NCI-H1694 (cell line): Measurements from ENCODE around the gene POSTN.
"Not testable (repeated sequence)": the region's sequence is repeated elsewhere in the genome, so short reads cannot be mapped to it uniquely, and the experiment has no call there.

Experiments used
- DNase-seq: peaks from one replicate; lab custom pipeline; 2025; lab: John Stamatoyannopoulos, UW

POSTN gene

DNA sequence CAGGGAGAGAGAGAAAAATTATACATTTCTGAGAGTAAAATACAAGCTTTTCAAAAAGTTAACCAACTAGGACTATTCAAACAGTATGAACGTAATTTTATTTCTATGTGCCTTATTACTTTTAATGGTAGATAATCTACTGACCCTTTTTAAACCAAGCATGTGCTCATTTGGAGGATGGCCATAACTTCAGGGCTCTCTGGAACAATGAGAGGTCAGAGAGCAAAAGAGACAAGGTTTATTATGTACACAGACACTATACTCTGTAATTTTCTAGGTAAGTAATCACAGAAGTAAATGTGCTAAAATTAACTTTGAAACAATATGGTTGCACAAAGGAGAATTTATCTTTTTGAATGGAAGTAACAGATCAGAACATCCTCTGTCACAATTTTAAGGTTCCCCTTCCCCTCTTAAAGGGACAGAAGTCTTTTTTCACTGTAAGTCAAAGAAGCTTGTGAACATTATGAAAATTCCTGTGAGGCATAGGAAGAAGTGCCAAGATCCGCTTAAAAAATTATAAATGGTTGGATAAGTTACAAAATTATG lies 1.0 kb downstream of the POSTN start:
- no peak for DNase-seq

DNA sequence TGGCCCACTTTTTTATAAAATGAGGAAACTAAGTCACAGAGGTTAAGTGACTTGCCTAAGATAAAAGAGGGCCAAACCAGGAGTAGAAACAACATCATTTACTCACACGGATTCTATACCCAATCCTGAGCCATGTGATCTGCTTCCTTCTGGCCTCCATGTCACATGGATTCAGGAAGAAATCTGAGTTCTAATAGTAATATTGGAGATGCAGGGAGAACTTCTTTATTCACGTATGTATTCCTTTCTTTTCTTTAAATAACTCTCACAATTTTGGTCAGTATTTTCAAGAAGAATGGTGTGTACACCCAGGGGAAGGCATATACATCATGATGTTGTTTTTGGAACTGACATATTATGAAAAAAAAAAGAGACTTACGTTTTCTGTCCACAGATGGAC lies 1.8 kb downstream of the POSTN start:
- no peak for DNase-seq

DNA sequence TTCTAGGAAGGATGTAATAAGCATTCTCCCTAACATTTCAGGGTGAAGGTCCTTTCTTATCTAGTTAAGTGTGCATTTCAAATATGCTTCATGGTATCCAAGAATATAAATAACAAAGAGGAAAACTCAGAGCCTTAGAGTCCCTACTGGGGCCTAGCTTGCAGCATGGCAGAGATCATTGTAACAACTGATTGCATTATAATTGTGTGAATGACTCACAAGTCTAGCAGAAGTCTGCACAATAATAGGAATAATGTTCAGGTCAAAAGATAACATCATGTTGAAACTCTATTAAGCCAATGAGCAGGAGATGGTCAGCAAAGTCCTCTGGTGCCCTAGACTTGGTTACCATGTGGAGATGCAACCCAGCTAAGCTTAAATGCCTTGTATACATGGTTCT lies 3.4 kb downstream of the POSTN start:
- DNase-seq, result no peak

DNA sequence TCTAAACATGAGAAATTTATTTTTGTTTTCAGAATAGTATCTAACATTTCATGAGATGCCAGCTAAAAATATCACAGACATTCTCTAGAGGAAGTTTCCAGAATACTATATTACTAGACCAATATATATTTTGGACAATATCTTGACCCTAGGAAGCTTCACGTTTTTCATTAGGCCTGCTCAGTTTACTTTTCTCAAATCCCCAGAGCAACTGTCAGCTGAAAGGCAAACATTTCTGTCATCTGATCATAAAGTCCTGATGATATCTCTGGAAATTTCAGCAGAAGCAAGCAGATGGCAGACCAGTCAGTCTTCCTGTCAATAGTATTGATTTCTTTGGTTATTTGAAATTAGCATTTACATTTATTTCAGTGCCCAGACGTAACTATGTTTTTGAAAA lies 4.0 kb downstream of the POSTN start:
- DNase-seq, result no peak

DNA sequence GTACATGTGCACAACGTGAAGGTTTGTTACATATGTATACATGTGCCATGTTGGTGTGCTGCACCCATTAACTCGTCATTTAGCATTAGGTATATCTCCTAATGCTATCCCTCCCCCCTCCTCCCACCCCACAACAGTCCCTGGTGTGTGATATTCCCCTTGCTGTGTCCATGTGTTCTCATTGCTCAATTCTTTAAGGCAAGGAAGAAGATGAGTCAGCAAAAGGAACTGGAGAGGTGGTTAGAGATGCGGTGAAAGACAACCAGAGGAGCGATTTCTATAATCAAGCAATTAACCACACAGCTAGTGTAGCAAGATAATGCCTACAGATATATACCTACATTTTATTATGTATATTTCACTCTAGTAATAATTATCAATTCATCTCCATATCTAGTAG lies 9.2 kb downstream of the POSTN start:
- not testable (repeated sequence) for DNase-seq

DNA sequence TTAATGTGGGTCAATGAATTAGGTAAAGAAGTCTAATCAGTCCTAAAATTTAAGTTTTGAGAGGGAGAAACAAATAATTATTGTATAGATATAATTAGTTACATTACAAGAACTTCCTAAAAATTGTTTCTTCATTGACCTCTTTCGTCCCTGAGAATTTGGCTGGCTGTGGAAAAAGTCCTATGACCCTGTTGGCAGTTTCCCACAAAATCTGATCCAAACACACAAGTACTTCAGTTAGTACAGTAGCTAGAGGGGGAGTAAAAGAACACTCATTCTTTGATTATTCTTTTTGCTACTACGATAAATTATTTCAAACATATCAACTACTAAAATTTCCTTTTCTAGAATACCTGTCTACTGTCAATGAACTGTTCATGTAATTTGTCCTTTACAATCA lies 11.3 kb downstream of the POSTN start:
- DNase-seq, result no peak

DNA sequence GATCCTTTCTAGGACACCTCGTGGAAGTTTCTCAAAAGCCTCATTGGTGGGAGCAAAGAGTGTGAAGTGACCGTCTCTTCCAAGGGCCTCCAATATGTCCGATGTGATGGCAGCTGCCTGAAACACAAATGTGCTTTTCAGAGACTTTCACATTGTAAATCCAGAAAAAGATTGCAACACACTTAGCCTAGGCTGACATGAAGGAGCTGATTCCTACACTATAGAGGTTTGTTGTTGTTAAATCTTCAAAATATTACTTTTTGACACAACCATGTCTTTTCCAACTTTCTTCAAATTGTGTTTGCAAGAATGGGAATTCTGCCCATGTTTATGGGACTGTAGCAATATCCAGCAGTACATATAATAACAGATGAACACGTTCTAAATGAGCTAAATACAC lies 12.4 kb downstream of the POSTN start:
- DNase-seq, result no peak

DNA sequence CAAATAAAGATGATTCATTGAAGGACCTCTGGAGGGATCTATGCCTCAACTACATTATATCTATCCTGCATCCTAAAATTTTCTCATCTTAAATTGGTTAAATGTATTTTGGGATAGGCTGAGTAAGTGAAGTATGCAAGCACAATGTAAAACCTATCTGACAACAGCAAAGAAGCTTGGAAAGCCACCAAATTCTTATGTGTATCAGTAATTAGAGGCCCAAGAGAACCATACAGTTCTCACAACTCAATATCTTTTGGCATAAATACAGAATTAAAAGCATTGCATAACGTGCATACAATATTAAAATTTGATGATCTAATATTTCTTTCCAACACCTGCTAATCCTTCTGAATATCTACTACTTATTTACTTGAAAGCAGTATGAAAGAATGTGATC lies 13.0 kb downstream of the POSTN start:
- DNase-seq, result no peak

DNA sequence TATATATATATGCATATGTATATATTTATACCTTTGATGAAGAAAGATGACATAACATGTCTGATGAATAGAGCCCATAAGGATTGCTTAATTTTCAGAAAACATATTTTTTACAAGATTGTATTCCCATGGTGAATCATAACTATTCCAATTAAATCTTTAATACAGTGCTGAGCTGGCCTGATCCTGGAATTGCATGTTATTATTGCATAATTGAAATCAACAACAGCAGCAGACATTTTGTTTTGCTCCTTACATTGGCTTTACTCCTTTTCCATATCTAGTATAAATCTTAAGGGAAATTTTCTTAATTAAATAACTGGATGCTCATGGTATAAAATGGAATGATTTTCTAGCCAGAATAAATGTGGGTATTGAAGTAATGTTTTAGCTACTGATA lies 22.0 kb downstream of the POSTN start:
- DNase-seq, result no peak

DNA sequence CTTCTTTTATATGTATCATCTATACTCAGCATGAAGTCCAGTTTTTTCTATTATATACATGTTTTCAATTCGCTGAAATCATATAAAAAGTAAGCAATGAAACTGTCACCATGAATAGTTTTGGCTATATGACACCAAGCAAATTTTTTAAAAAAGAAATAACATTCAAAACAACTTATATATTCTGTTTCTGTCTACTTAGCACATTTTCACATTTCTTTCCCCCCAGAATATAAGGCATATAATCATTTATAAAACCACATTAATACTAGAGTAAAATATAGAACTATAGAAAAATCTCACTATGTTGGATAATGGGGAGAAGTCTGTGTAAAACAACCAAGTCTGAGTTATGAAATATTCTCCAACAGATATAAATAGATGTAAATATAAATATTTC lies 33.1 kb downstream of the POSTN start:
- DNase-seq, result no peak

DNA sequence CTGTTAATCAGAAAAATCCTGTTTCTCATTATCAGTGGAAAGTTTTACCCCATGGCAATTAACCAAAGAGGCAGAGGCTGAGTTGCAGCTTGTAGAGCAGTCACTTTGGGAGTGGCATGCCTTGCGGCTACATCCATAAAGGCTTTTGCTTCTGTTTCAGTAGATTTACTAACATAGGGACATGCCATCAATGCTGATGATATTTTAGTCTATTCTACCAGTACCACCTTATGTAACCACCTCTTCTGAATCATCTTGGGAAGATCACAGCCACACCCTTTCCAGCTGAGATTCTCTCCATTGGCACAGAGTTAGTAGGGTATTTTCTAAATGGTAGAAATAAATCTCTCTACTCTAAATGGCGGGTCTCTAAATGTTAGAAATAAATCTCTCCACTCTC lies 37.5 kb downstream of the POSTN start:
- DNase-seq, result no peak

DNA sequence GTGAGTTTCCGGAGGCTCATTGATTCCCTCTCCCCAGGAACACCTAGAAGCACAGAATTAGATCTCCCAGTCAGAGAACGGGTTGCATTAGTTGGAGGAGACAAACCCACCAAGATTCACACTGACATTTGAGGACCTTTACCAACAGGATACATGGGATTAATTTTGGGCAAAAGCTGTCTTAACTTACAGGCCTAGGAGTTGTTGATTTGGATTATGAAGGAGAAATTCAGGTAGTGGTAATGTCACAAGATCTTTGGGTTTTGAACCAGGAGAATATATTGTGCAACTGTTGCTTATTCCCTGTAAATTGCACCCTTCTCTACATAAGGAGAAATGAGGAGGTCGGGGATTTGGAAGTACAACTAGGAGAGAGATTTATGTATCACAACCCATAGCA lies 38.0 kb downstream of the POSTN start:
- no peak for DNase-seq

DNA sequence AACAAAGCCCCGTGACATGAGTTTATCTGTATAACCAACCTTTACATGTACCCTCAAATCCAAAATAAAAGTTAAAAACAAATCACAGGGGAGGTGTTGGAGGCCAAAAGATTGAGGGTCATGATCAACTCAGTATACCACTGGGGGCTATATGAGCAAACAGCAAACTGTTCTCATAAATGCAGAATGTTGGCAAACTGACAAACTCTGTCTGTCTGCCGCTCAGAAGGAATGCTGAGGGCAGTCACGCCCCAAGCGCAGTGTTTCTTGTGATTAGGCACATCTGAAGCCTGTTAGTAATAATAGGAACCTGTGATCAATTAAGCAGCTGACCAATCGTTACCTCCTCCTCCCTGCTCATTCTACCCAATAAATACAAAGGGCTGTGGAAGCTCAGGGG lies 39.8 kb downstream of the POSTN start:
- DNase-seq, result not testable (repeated sequence)

DNA sequence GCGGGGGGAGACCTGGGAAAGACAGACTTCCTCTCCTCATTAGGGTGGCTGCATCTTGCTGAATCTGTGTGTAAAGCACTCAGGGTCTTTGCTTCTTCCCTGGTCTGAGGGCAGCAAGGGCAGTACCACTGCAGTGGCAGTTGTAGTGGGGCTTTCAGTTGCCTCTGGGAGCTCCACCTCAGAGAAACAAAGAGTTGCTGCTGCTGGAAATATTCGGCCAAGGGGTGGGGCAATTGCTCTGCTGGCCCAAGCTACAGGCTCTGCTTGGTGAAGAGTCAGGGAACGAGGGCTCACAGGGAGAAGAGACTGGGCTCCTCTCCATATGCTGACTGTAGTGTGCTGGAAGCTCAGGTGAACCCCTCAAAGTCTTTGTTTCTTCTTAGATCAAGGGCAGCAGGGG lies 52.5 kb downstream of the POSTN start:
- no peak for DNase-seq

DNA sequence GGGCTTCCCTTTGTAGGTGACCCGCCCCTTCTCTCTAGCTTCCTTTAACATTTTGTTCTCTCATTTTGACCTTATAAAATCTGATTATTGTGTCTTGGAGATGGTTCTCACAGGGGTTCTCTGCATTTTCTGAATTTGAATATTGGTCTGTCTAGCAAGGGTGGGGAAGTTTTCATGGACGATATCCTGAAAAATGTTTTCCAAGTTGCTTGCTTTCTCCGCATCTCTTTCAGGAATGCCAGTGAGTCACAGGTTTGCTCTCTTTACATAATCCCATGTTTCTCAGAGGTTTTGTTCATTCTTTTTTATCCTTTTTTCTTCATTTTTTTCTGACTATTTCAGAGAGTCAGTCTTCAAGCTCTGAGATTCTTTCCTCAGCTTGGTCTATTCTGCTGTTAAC lies 53.6 kb downstream of the POSTN start:
- no peak for DNase-seq

DNA sequence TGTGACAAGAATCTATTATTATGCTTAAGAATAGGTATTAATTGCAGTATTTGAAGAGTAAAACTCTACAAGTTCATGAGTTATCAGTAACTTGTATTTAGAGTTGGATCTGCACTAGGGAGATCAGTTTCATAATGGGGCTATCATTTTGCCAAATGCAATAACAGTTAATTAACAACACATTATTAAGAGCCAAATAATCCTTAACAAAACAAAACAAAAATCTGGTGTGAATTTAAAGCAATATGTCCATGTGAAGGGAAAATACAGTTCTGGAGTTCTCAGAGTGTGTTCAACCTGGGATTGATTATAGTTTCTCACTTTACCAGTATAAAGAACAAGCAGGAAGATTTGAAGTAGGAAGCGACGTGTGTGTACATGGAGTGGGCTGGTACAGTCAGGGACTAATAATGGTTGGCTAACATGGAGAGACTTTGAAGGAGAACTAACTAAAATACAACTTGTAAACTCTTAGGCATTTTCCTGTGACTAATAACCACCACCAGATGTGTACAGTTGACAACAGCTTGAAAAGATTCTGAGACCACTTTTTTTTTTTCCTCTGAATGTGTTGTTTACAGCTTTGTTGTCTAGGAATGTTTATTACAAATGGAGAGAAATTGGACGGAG lies 58.5 kb downstream of the POSTN start:
- no peak for DNase-seq

DNA sequence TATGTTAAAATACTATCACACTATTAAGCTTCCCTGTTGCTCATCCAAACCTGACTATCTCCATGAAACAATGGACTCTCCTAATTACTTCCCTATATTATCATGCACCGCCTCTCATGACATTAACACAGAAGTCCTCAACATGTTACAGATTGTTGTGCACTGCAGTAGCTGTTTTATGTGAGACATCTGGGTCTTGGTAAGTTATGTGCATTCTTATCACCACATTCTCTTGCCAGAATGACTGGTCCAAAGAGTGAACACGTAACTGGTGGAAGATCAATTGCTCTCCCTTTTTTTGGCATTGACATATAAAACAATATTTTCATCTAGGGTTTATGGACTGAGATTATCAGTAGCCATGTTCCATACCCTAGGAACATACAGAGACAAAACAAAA lies 59.4 kb downstream of the POSTN start:
- DNase-seq, result no peak

DNA sequence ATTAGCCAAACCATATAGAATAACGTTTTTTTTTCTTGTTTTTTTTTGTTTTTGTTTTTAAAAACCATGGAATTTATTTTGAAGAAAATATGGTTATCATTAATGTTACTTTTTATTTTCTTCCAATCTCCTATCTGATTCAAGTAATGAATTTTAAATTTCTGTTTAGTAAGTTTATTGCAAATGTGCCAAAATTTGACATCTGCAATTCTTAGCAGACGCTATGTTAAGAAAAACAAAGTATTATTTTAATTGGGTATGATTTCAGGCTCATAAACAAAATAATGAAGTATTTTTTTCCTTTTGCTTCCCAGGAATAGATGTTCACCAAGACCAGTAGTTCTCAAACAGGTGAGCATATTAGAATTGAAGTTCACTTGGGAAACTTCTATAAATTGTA lies 63.1 kb downstream of the POSTN start:
- no peak for DNase-seq

DNA sequence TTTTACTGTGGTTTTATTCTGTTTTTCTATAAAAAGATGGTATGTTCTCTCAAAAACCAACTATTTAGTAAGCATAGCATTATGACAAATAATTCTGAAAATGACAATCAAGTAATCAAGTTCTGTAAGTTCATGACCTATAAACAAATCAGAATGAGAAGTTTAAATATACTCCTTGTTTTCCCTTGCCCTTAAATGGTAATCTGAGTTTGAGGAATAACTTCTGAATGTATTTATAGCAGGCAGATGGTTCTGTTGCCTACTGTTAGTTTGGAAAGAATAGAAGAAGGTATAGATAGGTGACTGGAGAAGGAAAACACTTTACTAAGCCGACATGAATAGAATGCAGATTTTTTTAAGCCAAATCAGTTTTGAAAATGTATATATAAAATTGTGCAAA lies 63.9 kb downstream of the POSTN start:
- no peak for DNase-seq

DNA sequence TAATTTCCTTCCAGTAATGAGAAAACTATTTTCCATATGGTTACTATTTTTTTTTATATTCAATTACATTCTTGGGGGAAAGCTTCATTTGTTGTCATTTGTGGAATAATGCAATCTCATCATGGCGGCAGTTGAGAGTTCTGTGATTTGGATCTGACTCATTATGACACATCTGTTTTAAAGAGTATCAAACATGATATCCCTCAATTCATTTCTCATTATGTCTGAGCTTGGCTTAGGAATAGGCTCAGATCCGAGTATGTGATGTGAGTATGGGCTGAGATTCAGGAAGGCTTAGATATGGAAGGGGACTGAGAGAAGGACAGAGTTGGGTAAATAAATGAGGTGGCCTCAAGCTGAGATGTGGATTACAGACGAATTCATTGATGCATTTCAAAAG lies 64.4 kb downstream of the POSTN start:
- DNase-seq, result no peak

DNA sequence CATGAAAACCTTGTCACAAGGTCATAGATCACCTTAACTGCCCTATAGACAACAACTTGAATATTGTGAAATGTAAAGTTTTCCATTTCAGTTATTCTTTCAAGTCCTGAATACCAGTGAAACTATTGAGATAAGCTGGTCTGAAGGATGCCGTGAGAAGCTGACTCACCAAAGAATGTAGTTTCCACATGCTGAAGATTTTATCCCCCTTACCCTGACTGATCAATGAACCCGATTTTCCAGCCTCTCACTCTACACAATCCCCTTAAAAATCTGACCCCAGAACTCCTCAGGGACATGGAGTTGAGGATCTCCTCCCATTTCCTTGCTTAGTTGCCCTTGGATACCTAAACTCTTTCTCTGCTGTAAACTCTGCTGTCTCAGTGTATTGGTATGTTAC lies 67.5 kb downstream of the POSTN start:
- no peak for DNase-seq

DNA sequence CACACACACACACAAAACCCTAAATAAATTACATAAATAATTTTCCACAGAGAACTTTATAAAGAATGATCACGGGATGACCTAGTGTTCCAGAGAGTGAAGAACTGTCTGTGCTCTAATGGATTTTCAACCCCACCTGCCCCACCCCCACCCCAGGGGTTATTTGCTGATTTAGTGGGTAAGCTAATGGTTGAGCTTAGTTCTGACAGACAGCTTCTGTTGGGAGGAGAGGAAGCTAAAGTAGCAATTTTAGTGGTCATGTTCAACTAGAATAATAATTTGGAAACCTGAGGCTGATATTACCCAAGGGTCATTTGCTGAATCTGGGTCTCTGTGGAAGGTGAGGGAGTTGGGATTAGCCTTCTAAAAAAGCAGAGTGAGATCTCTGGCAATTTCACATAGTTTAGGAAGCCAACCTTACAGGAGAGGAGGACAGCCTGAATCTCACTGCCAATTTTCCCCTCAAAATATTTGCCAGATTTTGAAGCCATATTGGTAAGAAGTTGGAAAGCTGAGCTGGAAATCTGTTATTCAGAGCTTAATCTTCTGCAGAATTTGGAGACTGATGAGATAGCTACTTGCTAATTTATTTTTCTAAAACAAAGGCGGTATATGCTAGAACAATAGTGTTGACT lies 68.7 kb downstream of the POSTN start:
- DNase-seq, result no peak

DNA sequence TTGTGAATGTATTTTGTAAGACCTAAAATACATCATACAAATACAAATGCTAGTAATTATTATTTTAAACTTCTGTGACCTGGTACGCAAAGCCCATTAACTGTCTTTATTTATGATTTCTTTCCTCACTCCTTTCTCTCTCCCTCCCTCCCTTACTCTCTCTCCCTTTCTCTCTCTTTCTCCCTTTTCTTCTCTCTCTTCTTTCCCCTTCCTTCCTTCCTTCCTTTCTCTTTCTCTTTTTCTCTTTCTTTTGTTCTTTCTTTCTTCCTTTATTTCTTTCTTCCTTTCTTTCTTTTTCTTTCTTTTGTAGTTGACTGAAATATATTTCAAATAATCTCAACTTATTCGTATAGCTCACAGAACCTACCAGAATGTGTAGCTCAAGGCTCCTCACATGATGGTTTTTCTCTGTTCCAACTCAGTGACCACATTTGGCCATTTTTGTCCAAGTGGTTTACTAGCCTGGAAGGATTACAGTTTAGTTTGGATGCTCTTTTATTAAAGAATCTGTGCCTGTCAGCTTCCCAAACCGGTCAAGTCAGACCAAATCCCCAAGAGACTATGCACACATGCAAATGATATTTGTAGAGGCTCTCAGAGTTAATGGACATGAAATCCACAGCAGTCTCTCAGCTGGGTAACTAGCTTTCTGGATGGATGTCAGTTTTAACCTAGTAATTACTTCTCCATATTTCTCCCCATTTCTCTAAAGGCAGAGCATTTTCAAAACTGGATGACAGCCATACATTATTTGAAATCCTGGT lies 71.7 kb downstream of the POSTN start:
- no peak for DNase-seq
